22Rv1 (cell line): ENCODE data around the gene SLC2A9.

Experiments used
- CTCF ChIP-seq: fragments of 450-650 bp; IDR thresholded peaks from 2 replicates; pipeline ENCODE4 v1.5.1; 2017; ENCODE audit warnings: mild to moderate bottlenecking
- ZFX ChIP-seq: fragments of 450-650 bp; IDR thresholded peaks from 2 replicates; pipeline ENCODE4 v1.6.1; 2017; ENCODE audit warnings: antibody characterized with exemption, borderline replicate concordance

- TF ChIP-seq CTCF = no peak
- no peak for TF ChIP-seq ZFX
Observed at GRCh38 chr4:9847968-9848748, 173.1 kb downstream of the SLC2A9 start.
